Lower leg skin (tissue), 3 donors: ENCODE measurements around the gene TLE5.

ENCODE experiments used
- CTCF ChIP-seq, 3 donors: fragments of 450-650 bp; IDR thresholded peaks; one replicate each; pipeline ENCODE4 v1.5.1; 2016; ENCODE audit warnings: antibody characterized with exemption in 3 of 3, mild to moderate bottlenecking in 3 of 3, moderate library complexity in 2 of 3
- POLR2A ChIP-seq, 2 donors: fragments of 450-650 bp; IDR thresholded peaks; one replicate each; pipeline ENCODE4 v1.6.1; 2016 to 2017; ENCODE audit warnings: antibody characterized with exemption in 2 of 2, mild to moderate bottlenecking in 1 of 2, moderate library complexity in 1 of 2

- TF ChIP-seq CTCF (IDR thresholded peaks at IDR 0.05) = no peak
- no peak for TF ChIP-seq POLR2A (IDR thresholded peaks at IDR 0.05)
These were observed 14.7 kb downstream of the TLE5 start for GRCh38 chr19:3047496-3048189.
